ENCODE measurements around the gene KCNIP4.

The KCNIP4 gene

GRCh38 chr4:20883677-20884076 is 1064.9 kb downstream of the KCNIP4 start:
- no peak for DNase-seq (ENCODE audit: low read depth)
- H3K4me3 ChIP-seq (ENCODE audit: low read length): no peak overlapping the region
- TF ChIP-seq, protein P1, sequence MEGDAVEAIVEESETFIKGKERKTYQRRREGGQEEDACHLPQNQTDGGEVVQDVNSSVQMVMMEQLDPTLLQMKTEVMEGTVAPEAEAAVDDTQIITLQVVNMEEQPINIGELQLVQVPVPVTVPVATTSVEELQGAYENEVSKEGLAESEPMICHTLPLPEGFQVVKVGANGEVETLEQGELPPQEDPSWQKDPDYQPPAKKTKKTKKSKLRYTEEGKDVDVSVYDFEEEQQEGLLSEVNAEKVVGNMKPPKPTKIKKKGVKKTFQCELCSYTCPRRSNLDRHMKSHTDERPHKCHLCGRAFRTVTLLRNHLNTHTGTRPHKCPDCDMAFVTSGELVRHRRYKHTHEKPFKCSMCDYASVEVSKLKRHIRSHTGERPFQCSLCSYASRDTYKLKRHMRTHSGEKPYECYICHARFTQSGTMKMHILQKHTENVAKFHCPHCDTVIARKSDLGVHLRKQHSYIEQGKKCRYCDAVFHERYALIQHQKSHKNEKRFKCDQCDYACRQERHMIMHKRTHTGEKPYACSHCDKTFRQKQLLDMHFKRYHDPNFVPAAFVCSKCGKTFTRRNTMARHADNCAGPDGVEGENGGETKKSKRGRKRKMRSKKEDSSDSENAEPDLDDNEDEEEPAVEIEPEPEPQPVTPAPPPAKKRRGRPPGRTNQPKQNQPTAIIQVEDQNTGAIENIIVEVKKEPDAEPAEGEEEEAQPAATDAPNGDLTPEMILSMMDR (IDR thresholded peaks at IDR 0.05; ENCODE audit: insufficient read depth, low read depth, low read length, missing control alignments): no peak

GRCh38 chr4:20883231-20883630 is 1065.3 kb downstream of the KCNIP4 start:
- TF ChIP-seq, protein P1 (IDR thresholded peaks at IDR 0.05; ENCODE audit: insufficient read depth, low read depth, low read length, missing control alignments): no peak
- no peak overlapping the region for H3K4me3 ChIP-seq (ENCODE audit: low read length)
- peak; percentile 28 for DNase-seq (ENCODE audit: low read depth)

DNA sequence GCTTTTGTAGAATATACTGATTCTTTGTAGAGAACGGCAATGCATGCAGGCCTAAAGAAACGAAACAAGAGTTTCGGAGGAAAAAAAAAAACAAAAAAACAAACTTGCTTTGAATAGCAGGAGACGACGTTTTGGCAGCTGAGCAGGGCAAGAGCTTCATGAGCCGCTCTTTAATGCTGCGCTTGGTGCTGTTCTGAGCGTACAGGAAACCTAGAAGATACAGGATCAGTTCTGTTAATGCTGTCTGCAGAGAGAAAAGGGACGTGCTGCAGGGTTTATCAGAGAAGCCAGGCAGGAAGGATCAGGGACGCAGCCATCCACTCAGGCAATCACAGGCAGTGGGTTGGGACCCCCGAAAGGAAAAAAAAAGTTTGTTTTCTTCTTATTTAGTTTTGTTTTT is 1066.1 kb downstream of the KCNIP4 start:
- TF ChIP-seq, protein P1 (IDR thresholded peaks at IDR 0.05; ENCODE audit: insufficient read depth, low read depth, low read length, missing control alignments): no peak
- no peak overlapping the region for H3K4me3 ChIP-seq (ENCODE audit: low read length)
- DNase-seq (ENCODE audit: low read depth): no peak

DNA sequence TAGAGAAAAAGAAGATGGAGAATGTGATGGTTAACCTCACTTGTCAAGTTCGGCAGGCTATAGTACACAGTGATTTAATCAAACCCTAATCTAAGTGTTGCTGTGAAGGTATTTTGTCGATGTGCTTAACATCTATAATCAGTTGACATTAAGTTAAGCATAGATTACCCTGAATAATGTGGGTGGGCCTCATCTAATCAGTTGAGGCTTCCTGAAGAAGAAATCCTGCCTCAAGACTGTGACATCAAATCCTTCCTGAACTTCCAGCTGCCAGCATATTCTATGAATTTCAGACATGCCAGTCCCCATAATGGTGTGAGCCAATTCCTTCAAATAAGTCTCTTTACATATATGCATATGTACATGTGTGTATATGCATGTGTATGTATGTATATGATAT is 1066.9 kb downstream of the KCNIP4 start:
- no peak overlapping the region for H3K4me3 ChIP-seq (ENCODE audit: low read length)
- TF ChIP-seq, protein P1 (IDR thresholded peaks at IDR 0.05; ENCODE audit: insufficient read depth, low read depth, low read length, missing control alignments): no peak
- DNase-seq (ENCODE audit: low read depth): no peak

DNA sequence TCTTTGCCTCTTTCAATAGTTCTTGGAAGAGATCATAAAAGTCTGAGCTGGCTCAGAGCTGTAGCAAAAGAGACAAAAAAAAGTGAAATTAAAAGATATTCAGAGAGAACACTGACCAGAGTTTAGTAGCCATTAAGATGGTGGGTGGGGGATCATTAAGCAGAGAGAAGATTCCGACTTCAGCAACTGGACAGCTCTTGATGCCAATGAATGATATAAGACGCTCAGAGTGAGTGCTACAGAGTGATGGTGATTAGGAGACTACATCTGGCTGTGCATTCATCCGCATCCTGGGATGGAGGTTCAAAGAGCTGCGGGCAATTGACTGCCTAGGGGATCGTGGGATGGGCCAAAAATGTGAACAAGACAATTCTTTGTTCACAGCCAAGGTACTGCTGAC is 1069.8 kb downstream of the KCNIP4 start:
- H3K4me3 ChIP-seq (ENCODE audit: low read length): no peak overlapping the region
- TF ChIP-seq, protein P1 (IDR thresholded peaks at IDR 0.05; ENCODE audit: insufficient read depth, low read depth, low read length, missing control alignments): no peak
- peak; percentile 2 for DNase-seq (ENCODE audit: low read depth)

- TF ChIP-seq, protein P1 (IDR thresholded peaks at IDR 0.05; ENCODE audit: insufficient read depth, low read depth, low read length, missing control alignments): no peak
- H3K4me3 ChIP-seq (ENCODE audit: low read length): no peak overlapping the region
- no peak for DNase-seq (ENCODE audit: low read depth)
Observed at GRCh38 chr4:20870436-20870835, 1078.1 kb downstream of the KCNIP4 start.

GRCh38 chr4:20868108-20868507 is 1080.5 kb downstream of the KCNIP4 start:
- DNase-seq (ENCODE audit: low read depth): no peak
- TF ChIP-seq, protein P1 (IDR thresholded peaks at IDR 0.05; ENCODE audit: insufficient read depth, low read depth, low read length, missing control alignments): no peak
- H3K4me3 ChIP-seq (ENCODE audit: low read length): no peak overlapping the region
